Adrenal gland (tissue), 5 donors: ENCODE data around the gene AGBL5.

ENCODE experiments used
- CTCF ChIP-seq, 6 experiments: fragments of 450-650 bp in 4 of 6; fragments of 200-600 bp in 2 of 6; sonication (generic) in 1 of 6; IDR thresholded peaks; 1 replicate in 5 of 6; 2 replicates in 1 of 6; pipeline versions ENCODE4 v1.5.1 to v1.8.0; 2016 to 2021; ENCODE audit warnings: antibody characterized with exemption in 6 of 6, mild to moderate bottlenecking in 2 of 6, moderate library complexity in 1 of 6
- POLR2A ChIP-seq, 2 donors: fragments of 450-650 bp; IDR thresholded peaks; one replicate each; pipeline ENCODE4 v1.6.1; 2017; ENCODE audit warnings: antibody characterized with exemption in 2 of 2, mild to moderate bottlenecking in 2 of 2, moderate library complexity in 1 of 2
- donor health status: DM: no; HTN: no; CAD: no.

- TF ChIP-seq CTCF (IDR thresholded peaks at IDR 0.05) (no peak), POLR2A (IDR thresholded peaks at IDR 0.05) (no peak)
Observed at GRCh38 chr2:27115519-27115918, 64.1 kb downstream of the AGBL5 start.
